A172 (cell line): ENCODE results near the gene KLF5. TPM values are rescaled to one million over a fixed set of nuclear protein-coding genes. Genes with fewer than 3 reads are reported as not detected.
A peak's percentile ranks its signal among the peaks of the same experiment; 100 is the strongest.
"Not testable (repeated sequence)": the region's sequence is repeated elsewhere in the genome, so short reads cannot be mapped to it uniquely, and the experiment has no call there.

Source experiments
- DNase-seq: peaks from one replicate; pipeline ENCODE4 v3.0.0-alpha.2; 2015; ENCODE audit warnings: low spot score
- total RNA-seq: library from RNA; depleted of rRNA; stranded (reverse); fragments of >200 nt; shearing (Covaris generic); gene quantifications from 2 replicates; pipeline ENCODE4 v1.2.3, GENCODE V29; 2014

The KLF5 gene
- total RNA-seq, 1 experiment from 2014 or later: 11.5 TPM

GRCh38 chr13:73082895-73083294, 24.1 kb downstream of the KLF5 start:
- no peak for DNase-seq

GRCh38 chr13:73088332-73088935, 29.6 kb downstream of the KLF5 start:
- DNase-seq: no peak

GRCh38 chr13:73089213-73089612, 30.4 kb downstream of the KLF5 start:
- DNase-seq: no peak

GRCh38 chr13:73090116-73090822, 31.5 kb downstream of the KLF5 start:
- peak; percentile 92 for DNase-seq

- DNase-seq: no peak
These were observed 32.0 kb downstream of the KLF5 start for GRCh38 chr13:73090823-73091187.

GRCh38 chr13:73092829-73093228, 34.0 kb downstream of the KLF5 start:
- no peak for DNase-seq

- DNase-seq: peak; percentile 63
These were observed 37.4 kb downstream of the KLF5 start for GRCh38 chr13:73096173-73096572.

- DNase-seq: peak; percentile 6
These were observed 37.8 kb downstream of the KLF5 start for GRCh38 chr13:73096638-73097037.

- DNase-seq: not testable (repeated sequence)
These were observed 42.0 kb downstream of the KLF5 start for GRCh38 chr13:73100781-73101180.

GRCh38 chr13:73101351-73102007, 42.7 kb downstream of the KLF5 start:
- DNase-seq: no peak

GRCh38 chr13:73103238-73103637, 44.4 kb downstream of the KLF5 start:
- no peak for DNase-seq

GRCh38 chr13:73106513-73107178, 47.8 kb downstream of the KLF5 start:
- DNase-seq: no peak

GRCh38 chr13:73107481-73107880, 48.7 kb downstream of the KLF5 start:
- no peak for DNase-seq

- no peak for DNase-seq
These were observed 49.2 kb downstream of the KLF5 start for GRCh38 chr13:73107970-73108369.

GRCh38 chr13:73109288-73109899, 50.6 kb downstream of the KLF5 start:
- DNase-seq: no peak

GRCh38 chr13:73109969-73110368, 51.2 kb downstream of the KLF5 start:
- DNase-seq: no peak

- no peak for DNase-seq
These were observed 52.0 kb downstream of the KLF5 start for GRCh38 chr13:73110814-73111213.

GRCh38 chr13:73111331-73111730, 52.5 kb downstream of the KLF5 start:
- DNase-seq: no peak

GRCh38 chr13:73119612-73120011, 60.8 kb downstream of the KLF5 start:
- no peak for DNase-seq
